A549 (cell line): ENCODE data around the gene CDH26.

Source experiments
- CEBPB ChIP-seq, 2 experiments: fragments of >200 bp in 1 of 2; sonication (Bioruptor Twin) in 1 of 2; formaldehyde crosslinking in 1 of 2; IDR thresholded peaks; 2 replicates each; pipeline ENCODE4 v1.6.1; 2012 to 2016
- EP300 ChIP-seq, 2 experiments: fragments of >200 bp; sonication (Bioruptor Twin); formaldehyde crosslinking; IDR thresholded peaks; 2 replicates in 1 of 2; 3 replicates in 1 of 2; pipeline ENCODE4 v1.6.1; 2016 to 2017
- ESRRA ChIP-seq: fragments of 150-350 bp; IDR thresholded peaks from 2 replicates; pipeline ENCODE4 v1.6.1; 2014; ENCODE audit warnings: mild to moderate bottlenecking, low read length, borderline replicate concordance
- FOXS1 ChIP-seq: fragments of 250-450 bp; sonication (Bioruptor Pico); IDR thresholded peaks from 2 replicates; pipeline ENCODE4 v1.5.0; 2020; ENCODE audit warnings: mild to moderate bottlenecking, moderate library complexity
- JUN ChIP-seq, 2 experiments: fragments of >200 bp; sonication (Bioruptor Twin); formaldehyde crosslinking; IDR thresholded peaks; 2 replicates in 1 of 2; 3 replicates in 1 of 2; pipeline ENCODE4 v1.6.1; 2016 to 2017
- POLR2A ChIP-seq: IDR thresholded peaks from 2 replicates; pipeline ENCODE4 v1.6.1; 2012; ENCODE audit warnings: mild to moderate bottlenecking, low read length
- RCOR1 ChIP-seq: fragments of 150-350 bp; IDR thresholded peaks from 2 replicates; pipeline ENCODE4 v1.6.1; 2014; ENCODE audit warnings: antibody characterized with exemption, low read length, low read depth
- RFX5 ChIP-seq: fragments of 450-650 bp; IDR thresholded peaks from 2 replicates; pipeline ENCODE4 v1.7.1; 2014; ENCODE audit warnings: antibody characterized with exemption, mild to moderate bottlenecking, moderate library complexity
- TF ChIP-seq, protein P1 (sequence below): fragments of >200 bp; sonication (Bioruptor Twin); formaldehyde crosslinking; IDR thresholded peaks from 3 replicates; pipeline ENCODE4 v1.5.1; 2016
- TF ChIP-seq, protein P2 (sequence below): IDR thresholded peaks from 2 replicates; pipeline ENCODE4 v1.6.1; 2012; ENCODE audit warnings: low read depth, borderline replicate concordance
- TF ChIP-seq, protein P3 (sequence below): IDR thresholded peaks from 2 replicates; pipeline ENCODE4 v1.6.1; 2012
- TF ChIP-seq, protein P4 (sequence below): fragments of 200-600 bp; sonication (generic); IDR thresholded peaks from 2 replicates; pipeline ENCODE4 v1.6.1; 2016; ENCODE audit warnings: antibody characterized with exemption, mild to moderate bottlenecking, moderate library complexity
- TF ChIP-seq, protein P5 (sequence below): fragments of 250-450 bp; sonication (Bioruptor Pico); IDR thresholded peaks from 2 replicates; pipeline ENCODE4 v1.5.0; 2021; ENCODE audit warnings: mild to moderate bottlenecking, moderate library complexity, borderline replicate concordance

DNA sequence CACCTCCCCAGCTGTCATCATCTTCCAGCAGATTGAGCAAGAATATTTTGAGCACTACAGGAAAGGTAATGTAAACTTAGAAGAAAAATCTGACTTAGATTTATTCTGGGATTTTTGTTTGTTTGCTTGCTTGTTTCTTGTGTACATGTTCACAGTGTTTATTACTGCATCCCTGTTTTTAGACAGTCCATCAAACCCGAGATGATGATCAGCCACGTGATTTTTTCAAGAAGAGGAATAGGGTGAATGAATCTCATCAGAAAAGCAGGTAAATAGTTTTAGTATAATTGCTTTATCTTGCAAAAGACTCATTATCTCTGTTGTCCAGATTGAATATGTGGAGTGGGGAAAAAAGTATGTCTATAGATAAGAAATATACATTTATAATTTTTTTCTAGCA lies 16.0 kb upstream of the CDH26 start:
- TF ChIP-seq, protein P1, sequence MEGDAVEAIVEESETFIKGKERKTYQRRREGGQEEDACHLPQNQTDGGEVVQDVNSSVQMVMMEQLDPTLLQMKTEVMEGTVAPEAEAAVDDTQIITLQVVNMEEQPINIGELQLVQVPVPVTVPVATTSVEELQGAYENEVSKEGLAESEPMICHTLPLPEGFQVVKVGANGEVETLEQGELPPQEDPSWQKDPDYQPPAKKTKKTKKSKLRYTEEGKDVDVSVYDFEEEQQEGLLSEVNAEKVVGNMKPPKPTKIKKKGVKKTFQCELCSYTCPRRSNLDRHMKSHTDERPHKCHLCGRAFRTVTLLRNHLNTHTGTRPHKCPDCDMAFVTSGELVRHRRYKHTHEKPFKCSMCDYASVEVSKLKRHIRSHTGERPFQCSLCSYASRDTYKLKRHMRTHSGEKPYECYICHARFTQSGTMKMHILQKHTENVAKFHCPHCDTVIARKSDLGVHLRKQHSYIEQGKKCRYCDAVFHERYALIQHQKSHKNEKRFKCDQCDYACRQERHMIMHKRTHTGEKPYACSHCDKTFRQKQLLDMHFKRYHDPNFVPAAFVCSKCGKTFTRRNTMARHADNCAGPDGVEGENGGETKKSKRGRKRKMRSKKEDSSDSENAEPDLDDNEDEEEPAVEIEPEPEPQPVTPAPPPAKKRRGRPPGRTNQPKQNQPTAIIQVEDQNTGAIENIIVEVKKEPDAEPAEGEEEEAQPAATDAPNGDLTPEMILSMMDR = no peak
- TF ChIP-seq ESRRA = no peak
- no peak for TF ChIP-seq POLR2A
- TF ChIP-seq RCOR1 = no peak
- no peak for TF ChIP-seq EP300 (IDR thresholded peaks at IDR 0.05)
- TF ChIP-seq, protein P2, sequence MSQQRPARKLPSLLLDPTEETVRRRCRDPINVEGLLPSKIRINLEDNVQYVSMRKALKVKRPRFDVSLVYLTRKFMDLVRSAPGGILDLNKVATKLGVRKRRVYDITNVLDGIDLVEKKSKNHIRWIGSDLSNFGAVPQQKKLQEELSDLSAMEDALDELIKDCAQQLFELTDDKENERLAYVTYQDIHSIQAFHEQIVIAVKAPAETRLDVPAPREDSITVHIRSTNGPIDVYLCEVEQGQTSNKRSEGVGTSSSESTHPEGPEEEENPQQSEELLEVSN = no peak
- no peak for TF ChIP-seq JUN (IDR thresholded peaks at IDR 0.05)
- TF ChIP-seq, protein P3, sequence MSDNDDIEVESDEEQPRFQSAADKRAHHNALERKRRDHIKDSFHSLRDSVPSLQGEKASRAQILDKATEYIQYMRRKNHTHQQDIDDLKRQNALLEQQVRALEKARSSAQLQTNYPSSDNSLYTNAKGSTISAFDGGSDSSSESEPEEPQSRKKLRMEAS = no peak
- no peak for TF ChIP-seq CEBPB (IDR thresholded peaks at IDR 0.05)
- TF ChIP-seq, protein P4, sequence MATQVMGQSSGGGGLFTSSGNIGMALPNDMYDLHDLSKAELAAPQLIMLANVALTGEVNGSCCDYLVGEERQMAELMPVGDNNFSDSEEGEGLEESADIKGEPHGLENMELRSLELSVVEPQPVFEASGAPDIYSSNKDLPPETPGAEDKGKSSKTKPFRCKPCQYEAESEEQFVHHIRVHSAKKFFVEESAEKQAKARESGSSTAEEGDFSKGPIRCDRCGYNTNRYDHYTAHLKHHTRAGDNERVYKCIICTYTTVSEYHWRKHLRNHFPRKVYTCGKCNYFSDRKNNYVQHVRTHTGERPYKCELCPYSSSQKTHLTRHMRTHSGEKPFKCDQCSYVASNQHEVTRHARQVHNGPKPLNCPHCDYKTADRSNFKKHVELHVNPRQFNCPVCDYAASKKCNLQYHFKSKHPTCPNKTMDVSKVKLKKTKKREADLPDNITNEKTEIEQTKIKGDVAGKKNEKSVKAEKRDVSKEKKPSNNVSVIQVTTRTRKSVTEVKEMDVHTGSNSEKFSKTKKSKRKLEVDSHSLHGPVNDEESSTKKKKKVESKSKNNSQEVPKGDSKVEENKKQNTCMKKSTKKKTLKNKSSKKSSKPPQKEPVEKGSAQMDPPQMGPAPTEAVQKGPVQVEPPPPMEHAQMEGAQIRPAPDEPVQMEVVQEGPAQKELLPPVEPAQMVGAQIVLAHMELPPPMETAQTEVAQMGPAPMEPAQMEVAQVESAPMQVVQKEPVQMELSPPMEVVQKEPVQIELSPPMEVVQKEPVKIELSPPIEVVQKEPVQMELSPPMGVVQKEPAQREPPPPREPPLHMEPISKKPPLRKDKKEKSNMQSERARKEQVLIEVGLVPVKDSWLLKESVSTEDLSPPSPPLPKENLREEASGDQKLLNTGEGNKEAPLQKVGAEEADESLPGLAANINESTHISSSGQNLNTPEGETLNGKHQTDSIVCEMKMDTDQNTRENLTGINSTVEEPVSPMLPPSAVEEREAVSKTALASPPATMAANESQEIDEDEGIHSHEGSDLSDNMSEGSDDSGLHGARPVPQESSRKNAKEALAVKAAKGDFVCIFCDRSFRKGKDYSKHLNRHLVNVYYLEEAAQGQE = no peak
- TF ChIP-seq, protein P5, sequence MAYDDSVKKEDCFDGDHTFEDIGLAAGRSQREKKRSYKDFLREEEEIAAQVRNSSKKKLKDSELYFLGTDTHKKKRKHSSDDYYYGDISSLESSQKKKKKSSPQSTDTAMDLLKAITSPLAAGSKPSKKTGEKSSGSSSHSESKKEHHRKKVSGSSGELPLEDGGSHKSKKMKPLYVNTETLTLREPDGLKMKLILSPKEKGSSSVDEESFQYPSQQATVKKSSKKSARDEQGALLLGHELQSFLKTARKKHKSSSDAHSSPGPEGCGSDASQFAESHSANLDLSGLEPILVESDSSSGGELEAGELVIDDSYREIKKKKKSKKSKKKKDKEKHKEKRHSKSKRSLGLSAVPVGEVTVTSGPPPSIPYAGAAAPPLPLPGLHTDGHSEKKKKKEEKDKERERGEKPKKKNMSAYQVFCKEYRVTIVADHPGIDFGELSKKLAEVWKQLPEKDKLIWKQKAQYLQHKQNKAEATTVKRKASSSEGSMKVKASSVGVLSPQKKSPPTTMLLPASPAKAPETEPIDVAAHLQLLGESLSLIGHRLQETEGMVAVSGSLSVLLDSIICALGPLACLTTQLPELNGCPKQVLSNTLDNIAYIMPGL (CRISPR knock-in tag) = no peak
- no peak for TF ChIP-seq RFX5
- no peak for TF ChIP-seq FOXS1 (CRISPR knock-in tag)
